GM13977 (cell line): ENCODE measurements around the gene NTS.

Experiments used
- DNase-seq: peaks from one replicate; pipeline ENCODE4 v3.0.0; 2012; ENCODE audit warnings: low spot score
- in situ Hi-C: fragments of 300-500 bp; cut with MboI; formaldehyde crosslinking; loops from one replicate; pipeline ENCODE4 v1.12.0; 2022; ENCODE audit warnings: low sequenced_read_pairs, low pct_unique_long_range_greater_than_20kb, mixed read lengths, inconsistent platforms; ENCODE audit not compliant: unreplicated experiment
- TF ChIP-seq, protein P1 (sequence below): IDR thresholded peaks from 2 replicates; pipeline ENCODE4 v1.5.1; 2012; ENCODE audit warnings: mild to moderate bottlenecking, control low read depth; ENCODE audit not compliant: insufficient read depth; ENCODE audit errors: extremely low read depth, missing control alignments

NTS gene, protein sequence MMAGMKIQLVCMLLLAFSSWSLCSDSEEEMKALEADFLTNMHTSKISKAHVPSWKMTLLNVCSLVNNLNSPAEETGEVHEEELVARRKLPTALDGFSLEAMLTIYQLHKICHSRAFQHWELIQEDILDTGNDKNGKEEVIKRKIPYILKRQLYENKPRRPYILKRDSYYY

DNA sequence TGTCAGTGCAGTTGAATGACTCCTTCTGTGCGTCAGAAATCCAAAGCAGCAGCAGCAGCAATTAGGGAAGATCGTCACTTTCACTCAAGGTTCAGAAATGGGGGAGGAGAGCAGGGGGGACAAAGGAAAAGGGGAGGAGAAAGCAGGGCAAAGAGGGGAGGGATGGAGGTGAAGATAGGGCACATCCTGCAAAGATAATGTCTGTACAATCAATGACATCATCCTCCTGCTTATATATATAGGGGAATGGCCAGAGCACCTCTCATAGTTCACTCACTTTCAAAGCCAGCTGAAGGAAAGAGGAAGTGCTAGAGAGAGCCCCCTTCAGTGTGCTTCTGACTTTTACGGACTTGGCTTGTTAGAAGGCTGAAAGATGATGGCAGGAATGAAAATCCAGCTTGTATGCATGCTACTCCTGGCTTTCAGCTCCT lies at the start of gene NTS:
NTS (plus strand) TSS at position 265 of the 431 bp plus-strand sequence; CDS start at position 374, 109 bp downstream.
- in situ Hi-C loops: loop anchor here (25.0 kb wide), 1 partner anchor 287 kb away; no protein-coding TSS in a partner anchor

DNA sequence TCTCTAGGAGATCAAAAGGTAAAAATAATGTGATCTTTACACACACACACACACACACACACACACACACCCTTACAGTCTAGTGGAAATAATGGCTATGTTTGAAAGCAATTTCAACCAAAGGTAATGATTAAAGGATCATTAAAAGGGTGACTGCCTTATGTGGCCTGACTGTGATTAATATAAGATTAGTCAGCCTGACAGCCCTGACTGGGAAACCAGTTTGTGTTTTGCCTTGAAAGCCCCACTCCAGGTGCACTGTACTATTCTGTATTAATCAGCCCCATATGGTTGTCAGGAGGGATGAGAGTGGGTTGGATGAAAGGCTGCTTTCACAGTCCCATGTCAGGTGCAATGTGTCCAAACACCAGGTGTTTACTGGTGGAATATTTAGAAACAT lies 48.3 kb upstream of the NTS start:
- DNase-seq: no peak
- in situ Hi-C loops: no loop called here
- TF ChIP-seq, protein P1, sequence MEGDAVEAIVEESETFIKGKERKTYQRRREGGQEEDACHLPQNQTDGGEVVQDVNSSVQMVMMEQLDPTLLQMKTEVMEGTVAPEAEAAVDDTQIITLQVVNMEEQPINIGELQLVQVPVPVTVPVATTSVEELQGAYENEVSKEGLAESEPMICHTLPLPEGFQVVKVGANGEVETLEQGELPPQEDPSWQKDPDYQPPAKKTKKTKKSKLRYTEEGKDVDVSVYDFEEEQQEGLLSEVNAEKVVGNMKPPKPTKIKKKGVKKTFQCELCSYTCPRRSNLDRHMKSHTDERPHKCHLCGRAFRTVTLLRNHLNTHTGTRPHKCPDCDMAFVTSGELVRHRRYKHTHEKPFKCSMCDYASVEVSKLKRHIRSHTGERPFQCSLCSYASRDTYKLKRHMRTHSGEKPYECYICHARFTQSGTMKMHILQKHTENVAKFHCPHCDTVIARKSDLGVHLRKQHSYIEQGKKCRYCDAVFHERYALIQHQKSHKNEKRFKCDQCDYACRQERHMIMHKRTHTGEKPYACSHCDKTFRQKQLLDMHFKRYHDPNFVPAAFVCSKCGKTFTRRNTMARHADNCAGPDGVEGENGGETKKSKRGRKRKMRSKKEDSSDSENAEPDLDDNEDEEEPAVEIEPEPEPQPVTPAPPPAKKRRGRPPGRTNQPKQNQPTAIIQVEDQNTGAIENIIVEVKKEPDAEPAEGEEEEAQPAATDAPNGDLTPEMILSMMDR: no peak

More for the DNA sequence above, at the start of gene NTS:
- TF ChIP-seq, protein P1: no peak
- peak; percentile 10 for DNase-seq

DNA sequence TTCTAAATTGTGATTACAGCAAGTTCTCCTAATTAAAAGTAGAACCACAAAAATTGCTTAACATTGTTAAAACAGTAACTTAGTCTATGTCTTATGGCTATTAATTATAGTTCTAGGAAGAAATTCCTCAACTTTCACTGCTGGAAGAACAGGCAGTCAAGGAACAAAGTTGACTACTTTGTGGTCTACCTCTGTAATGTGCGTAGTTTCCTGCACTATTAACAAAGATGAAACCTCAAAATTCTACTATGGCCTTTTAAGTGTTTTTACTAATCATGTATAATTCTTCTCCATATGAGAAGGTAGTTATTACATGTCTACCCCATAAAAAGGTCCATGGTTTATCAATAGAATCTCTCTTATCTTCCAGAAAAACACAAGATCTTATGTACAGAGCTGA lies 45.5 kb upstream of the NTS start:
- TF ChIP-seq, protein P1: no peak
- no peak for DNase-seq
- in situ Hi-C loops: no loop called here

DNA sequence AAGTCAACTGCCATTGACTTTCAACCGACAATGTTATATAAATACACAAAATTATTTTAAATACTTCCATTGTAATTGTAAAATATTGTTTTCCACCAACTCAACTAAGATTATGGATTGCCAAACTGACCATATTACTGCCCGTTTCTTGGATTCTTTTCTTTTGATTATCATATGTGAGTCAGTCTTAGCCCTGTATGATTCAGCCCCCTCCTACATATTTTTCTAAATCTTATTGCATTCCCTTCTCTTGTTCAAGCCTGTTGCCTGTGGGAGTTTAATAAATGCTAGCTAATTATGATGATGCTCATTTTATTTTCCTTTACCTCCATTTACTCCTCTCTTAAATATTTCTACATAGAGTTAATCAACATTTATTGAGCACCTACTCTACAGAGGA lies 44.7 kb upstream of the NTS start:
- DNase-seq: no peak
- TF ChIP-seq, protein P1: no peak
- in situ Hi-C loops: no loop called here

- in situ Hi-C loops: no loop called here
- TF ChIP-seq, protein P1: no peak
- no peak for DNase-seq
These were observed 42.6 kb upstream of the NTS start for GRCh38 chr12:85831327-85831990.

DNA sequence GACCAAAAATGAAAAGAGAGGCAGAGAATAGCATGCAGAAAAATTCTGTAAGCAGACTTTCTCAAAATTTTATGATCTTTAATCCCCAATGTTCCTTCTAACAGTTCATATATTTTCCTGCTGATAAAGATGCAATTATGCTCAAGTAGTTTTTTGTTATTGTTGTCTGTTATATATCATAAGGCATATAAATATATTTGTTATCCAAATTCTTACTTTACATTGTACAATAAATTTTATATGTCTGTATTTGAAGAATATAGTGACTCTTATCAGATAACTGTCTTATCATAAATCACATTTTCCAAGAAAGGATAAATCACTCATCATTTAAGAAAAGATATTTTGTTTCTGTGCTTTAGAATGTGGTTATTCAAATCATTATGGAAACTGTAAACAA lies 40.5 kb upstream of the NTS start:
- in situ Hi-C loops: no loop called here
- TF ChIP-seq, protein P1: no peak
- DNase-seq: no peak
